D721Med (cell line): ENCODE results near the gene DNER.
"Not testable (repeated sequence)": the region's sequence is repeated elsewhere in the genome, so short reads cannot be mapped to it uniquely, and the experiment has no call there.

Experiments
- DNase-seq: peaks from one replicate; pipeline ENCODE4 v3.0.0; 2011; ENCODE audit warnings: low spot score; ENCODE audit not compliant: insufficient read length
- FAIRE-seq: peaks from 2 replicates; lab custom pipeline; 2011; peaks lifted over from hg19 to GRCh38; lab: Jason Lieb, UNC
- TF ChIP-seq, protein P1 (sequence below): IDR thresholded peaks from 2 replicates; pipeline ENCODE4 v1.5.1; 2012; ENCODE audit warnings: mild to moderate bottlenecking, control low read depth; ENCODE audit not compliant: insufficient read depth; ENCODE audit errors: missing control alignments

The DNER gene

GRCh38 chr2:229523663-229524062, 190.7 kb downstream of the DNER start:
- TF ChIP-seq, protein P1, sequence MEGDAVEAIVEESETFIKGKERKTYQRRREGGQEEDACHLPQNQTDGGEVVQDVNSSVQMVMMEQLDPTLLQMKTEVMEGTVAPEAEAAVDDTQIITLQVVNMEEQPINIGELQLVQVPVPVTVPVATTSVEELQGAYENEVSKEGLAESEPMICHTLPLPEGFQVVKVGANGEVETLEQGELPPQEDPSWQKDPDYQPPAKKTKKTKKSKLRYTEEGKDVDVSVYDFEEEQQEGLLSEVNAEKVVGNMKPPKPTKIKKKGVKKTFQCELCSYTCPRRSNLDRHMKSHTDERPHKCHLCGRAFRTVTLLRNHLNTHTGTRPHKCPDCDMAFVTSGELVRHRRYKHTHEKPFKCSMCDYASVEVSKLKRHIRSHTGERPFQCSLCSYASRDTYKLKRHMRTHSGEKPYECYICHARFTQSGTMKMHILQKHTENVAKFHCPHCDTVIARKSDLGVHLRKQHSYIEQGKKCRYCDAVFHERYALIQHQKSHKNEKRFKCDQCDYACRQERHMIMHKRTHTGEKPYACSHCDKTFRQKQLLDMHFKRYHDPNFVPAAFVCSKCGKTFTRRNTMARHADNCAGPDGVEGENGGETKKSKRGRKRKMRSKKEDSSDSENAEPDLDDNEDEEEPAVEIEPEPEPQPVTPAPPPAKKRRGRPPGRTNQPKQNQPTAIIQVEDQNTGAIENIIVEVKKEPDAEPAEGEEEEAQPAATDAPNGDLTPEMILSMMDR: no peak
- FAIRE-seq (no peak), DNase-seq (no peak)

- TF ChIP-seq, protein P1: no peak
- no peak for DNase-seq
- no peak for FAIRE-seq
Observed at GRCh38 chr2:229521576-229521975, 192.8 kb downstream of the DNER start.

DNA sequence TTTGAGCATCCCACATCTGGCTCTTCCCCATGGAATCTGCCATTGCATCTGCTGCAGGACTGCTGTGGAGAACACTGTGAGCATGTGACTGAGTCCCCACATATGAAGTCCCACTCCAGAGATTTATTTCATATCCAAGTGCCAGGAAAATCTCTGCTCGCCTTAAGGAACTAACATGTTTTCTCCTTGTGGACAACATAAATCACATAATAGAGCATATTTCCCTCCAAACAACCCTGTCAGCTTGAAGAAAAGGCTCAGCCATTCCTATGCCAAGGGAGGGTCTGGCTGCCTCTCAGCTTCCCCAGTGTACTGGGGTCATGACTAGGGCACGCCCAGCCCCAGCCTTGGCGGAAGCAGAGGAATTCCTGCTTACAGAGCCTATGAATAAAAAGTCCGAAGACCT, 193.7 kb downstream of the DNER start:
- TF ChIP-seq, protein P1: no peak
- FAIRE-seq (no peak), DNase-seq (no peak)

GRCh38 chr2:229519655-229520430, 194.5 kb downstream of the DNER start:
- TF ChIP-seq, protein P1: no peak
- FAIRE-seq: no peak
- DNase-seq: no peak

DNA sequence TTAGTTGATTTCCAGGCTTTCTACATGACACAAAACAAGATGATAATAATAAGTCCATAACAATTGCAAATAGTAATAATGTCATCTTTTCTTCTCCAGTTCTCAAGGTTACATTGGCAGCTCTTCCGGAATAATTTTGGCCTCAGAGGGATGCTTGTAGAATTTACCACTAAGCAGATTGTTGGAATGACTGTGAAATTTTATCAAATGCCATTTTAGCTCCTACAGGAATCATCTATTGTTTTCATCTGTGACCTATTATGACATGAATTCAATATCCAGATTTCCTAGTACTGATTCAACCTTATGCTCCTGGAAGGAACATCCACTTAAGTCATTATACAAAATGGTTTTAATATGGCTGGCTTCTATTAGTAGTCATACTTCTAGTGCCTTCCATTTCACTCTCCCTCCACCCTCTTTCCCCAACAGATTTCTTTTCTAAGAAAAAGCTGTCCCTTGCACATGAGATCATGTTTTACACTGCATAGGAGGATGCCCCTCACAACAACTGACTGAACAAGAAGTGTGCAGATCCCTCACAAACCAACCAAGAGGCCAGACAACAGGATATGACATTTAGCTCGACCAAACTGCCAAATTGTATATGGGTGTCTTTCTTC, 200.0 kb downstream of the DNER start:
- no peak for FAIRE-seq
- TF ChIP-seq, protein P1: no peak
- no peak for DNase-seq

DNA sequence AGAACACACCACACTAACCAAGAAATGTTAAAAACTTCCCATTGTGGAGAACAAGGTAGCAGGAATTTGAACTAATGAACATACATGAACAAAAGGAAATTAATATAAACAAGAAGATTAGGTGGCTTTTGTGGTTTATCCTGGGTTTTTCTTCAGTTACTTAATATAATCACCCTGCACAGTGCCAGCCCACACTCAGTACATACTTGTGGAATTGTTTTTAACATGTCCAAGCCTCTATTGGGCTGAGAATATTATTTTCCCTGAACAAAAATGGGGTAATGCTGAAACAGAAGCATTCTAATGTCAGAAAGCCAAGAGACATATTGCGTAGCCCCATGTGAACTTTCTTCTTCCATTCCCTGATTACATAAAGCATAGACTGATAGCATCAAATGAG, 202.8 kb downstream of the DNER start:
- FAIRE-seq: no peak
- no peak for DNase-seq
- TF ChIP-seq, protein P1: no peak

DNA sequence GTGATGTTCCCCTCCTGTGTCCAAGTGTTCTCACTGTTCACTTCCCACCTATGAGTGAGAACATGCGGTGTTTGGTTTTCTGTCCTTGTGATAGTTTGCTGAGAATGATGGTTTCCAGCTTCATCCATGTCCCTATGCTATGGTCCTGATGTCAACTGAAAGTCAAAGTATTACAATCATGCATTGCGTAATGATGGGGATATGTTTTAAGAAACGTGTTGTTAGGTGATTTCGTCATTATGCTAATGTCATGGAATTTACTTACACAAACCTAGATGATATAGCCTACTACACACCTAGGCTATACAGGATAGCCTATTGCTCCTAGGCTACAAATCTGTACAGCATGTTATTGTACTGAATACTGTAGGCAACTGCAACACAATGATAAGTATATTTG, 207.7 kb downstream of the DNER start:
- FAIRE-seq, DNase-seq: not testable (repeated sequence)
